GM12864 (cell line): ENCODE results near the gene MMP11.

ENCODE experiments used
- DNase-seq: peaks from one replicate; pipeline ENCODE4 v3.0.0-alpha.2; 2011; ENCODE audit warnings: low read depth
- H3K4me3 ChIP-seq: 2 replicates; pipeline ENCODE4 v1.5.1; 2011; ENCODE audit warnings: mild to moderate bottlenecking, low read depth, low read length, control low read depth
- TF ChIP-seq, protein P1 (sequence below): IDR thresholded peaks from 2 replicates; pipeline ENCODE4 v1.5.1; 2011; ENCODE audit warnings: low read depth, mild to moderate bottlenecking, moderate library complexity, low read length, control low read depth, inconsistent platforms; ENCODE audit errors: missing control alignments

The MMP11 gene

DNA sequence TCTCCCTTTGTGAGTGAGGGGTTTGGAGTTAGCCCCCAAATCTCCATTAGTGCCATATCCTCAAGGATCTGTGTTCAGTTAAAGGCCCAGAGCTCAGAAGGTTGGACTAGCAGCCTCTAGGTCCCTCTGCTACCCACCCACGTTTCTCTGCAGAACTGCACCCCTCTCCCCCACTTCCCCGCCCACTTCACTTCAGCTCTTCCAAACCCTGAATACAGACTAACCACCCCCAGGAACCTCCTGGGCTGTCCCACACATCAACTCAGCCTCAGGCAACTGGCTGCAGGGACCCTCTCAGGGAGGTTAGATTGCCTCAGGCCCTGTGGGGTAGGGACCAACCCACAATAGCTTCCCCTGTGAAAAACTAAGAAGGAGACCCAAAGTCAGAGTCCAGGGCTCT lies 19.3 kb upstream of the MMP11 start:
- no peak for DNase-seq
- H3K4me3 ChIP-seq = peak overlapping the region; percentile 30
- TF ChIP-seq, protein P1, sequence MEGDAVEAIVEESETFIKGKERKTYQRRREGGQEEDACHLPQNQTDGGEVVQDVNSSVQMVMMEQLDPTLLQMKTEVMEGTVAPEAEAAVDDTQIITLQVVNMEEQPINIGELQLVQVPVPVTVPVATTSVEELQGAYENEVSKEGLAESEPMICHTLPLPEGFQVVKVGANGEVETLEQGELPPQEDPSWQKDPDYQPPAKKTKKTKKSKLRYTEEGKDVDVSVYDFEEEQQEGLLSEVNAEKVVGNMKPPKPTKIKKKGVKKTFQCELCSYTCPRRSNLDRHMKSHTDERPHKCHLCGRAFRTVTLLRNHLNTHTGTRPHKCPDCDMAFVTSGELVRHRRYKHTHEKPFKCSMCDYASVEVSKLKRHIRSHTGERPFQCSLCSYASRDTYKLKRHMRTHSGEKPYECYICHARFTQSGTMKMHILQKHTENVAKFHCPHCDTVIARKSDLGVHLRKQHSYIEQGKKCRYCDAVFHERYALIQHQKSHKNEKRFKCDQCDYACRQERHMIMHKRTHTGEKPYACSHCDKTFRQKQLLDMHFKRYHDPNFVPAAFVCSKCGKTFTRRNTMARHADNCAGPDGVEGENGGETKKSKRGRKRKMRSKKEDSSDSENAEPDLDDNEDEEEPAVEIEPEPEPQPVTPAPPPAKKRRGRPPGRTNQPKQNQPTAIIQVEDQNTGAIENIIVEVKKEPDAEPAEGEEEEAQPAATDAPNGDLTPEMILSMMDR = no peak

- H3K4me3 ChIP-seq = peak within 1 kb of the TSS; percentile 35
- no peak for DNase-seq
- TF ChIP-seq, protein P1 = no peak
Measured at GRCh38 chr22:23754220-23754919, 18.3 kb upstream of the MMP11 start, which contains the start of gene VPREB3. VPREB3 (minus strand) TSS chr22:23754425; CDS start chr22:23754363, 62 bp downstream.

GRCh38 chr22:23754980-23755636 lies 17.5 kb upstream of the MMP11 start:
- TF ChIP-seq, protein P1 = no peak
- H3K4me3 ChIP-seq = no peak overlapping the region
- no peak for DNase-seq

DNA sequence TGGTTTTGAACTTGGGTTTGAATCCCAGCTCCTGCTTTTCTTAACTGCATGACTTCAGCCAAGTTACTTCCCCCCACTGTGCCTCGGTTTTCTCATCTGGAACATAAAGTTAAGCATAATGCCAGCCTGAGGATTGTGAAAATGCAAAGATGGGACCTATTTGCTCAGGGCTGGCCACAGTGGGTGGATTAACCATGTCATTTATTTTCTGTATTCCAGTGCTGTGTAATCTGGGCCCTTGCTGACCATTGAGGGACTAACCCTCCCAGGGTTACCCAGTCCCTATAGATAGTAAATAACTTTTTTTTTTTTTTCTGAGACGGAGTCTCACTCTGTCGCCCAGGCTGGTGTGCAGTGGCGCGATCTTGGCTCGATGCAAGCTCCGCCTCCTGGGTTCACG lies 16.9 kb upstream of the MMP11 start:
- no peak for DNase-seq
- TF ChIP-seq, protein P1 = no peak
- H3K4me3 ChIP-seq = no peak overlapping the region

DNA sequence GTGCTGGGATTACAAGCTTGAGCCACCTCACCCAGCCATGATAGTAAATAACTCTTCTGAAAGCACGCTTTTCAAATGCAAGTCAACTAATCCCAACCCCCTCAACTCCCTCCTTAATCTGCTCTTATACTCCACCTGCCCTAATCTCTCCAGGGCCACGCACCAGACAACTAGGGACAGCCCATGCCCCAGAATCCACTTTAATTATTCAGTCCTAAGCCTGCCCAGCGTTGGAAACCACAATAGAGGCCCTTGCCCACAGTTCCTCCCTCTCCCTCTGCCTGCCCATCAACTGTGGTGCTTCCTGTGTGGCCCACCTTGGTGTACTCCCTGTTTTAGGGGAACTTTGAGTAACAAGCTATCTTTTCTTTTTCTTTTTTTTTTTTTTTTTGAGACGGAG lies 15.8 kb upstream of the MMP11 start:
- H3K4me3 ChIP-seq = no peak overlapping the region
- TF ChIP-seq, protein P1 = no peak
- no peak for DNase-seq

GRCh38 chr22:23759566-23759965 lies 13.1 kb upstream of the MMP11 start:
- H3K4me3 ChIP-seq = no peak overlapping the region
- DNase-seq = no peak
- TF ChIP-seq, protein P1 = no peak
